ENCODE data around the gene SPATA22.

DNA sequence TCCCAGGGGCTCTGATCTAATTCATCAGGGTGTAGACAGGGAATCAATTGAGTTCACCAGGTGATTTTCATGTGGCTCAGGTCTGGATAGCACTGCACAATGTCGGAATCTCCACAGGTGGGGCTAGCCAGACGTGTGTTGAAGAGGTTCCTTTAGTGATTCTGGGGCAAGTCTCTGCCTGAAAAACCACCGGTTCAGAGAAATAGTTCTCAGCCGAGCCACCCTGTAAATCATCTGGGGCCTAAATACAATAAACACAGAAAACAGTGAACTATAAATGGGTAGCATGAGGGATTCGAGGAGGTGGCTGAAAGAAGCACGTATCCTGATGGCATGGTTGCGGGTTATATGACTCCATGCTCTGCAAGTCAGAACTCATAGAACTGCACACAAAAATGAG is 25.5 kb upstream of the SPATA22 start:
- TF ChIP-seq CTCF (optimal IDR thresholded peaks at IDR 0.05 in 1 of 3, IDR thresholded peaks at IDR 0.05 in 1 of 3, conservative IDR thresholded peaks at IDR 0.05 in 1 of 3; ENCODE audit: extremely low read depth in 1 of 3, insufficient read depth in 2 of 3, low read length in 3 of 3) (no peak), EZH2 (IDR thresholded peaks at IDR 0.05; ENCODE audit: low read length) (no peak)

Measured in keratinocyte (primary cell).